ENCODE measurements around the gene ITGA2B.
"Not testable (repeated sequence)": the region's sequence is repeated elsewhere in the genome, so short reads cannot be mapped to it uniquely, and the experiment has no call there.

The ITGA2B gene

DNA sequence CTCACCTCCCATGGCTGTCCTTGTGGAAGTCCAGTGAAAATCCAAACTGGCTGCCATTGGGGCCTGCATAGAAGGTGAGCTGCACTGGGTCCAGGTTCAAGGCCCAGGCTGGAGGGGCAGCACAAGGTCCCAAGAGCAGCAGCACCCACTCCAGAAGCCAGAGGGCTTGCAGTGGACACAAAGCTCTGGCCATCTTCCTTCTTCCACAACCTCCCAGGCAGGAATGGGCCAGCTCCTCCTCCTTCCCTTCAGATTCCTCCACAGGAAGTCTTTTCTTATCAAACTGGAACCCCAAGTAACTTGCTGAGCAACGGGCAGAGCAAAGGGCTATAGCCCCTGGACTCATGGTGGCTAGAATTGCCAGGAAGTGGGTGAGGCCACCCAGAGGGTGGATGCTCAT, at the start of gene ITGA2B:
ITGA2B (minus strand) TSS at position 369 of the 400 bp plus-strand sequence; CDS start at position 193, 176 bp downstream.
- DNase-seq (ENCODE audit: low read depth in 2 of 2) = no peak

DNA sequence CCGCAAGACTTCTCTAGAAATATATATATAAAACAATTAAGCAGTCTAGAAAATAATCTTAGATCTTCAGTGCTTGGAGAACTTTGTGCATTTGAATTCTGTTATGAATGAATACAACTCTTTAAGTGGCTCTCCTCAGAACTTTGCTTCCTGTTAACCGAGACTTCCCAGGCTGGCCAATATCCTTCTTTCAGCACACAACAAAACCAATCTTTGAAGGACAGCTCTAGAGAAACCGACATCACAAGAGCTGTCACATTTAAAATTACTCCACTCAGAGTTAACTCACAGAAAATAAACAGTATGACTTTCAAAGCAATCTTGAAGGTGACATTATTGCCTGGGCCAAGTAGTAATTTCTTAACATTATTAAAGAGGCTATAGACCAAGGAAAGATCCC, 49.7 kb upstream of the ITGA2B start:
- no peak for DNase-seq (ENCODE audit: low read depth in 2 of 2)

DNA sequence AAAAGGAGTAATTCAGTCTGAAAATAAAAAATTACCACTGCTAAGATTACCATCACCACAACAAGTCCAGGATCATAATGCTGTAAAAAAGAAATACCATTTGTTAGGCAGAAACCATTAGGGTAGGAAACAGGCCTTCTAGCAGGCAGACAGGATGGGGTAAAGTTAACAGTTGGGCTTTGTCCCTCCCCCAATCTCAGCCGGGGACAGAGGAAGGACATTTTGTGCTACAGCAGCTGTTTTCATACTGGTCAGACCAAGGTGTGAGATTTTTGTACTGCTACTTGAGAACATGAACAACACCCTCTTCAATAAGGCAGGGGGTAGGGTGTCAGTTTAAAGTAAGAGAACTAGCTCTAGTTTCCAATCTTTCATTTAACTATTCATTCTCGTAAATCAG, 49.2 kb upstream of the ITGA2B start:
- no peak for DNase-seq (ENCODE audit: low read depth in 2 of 2)

DNA sequence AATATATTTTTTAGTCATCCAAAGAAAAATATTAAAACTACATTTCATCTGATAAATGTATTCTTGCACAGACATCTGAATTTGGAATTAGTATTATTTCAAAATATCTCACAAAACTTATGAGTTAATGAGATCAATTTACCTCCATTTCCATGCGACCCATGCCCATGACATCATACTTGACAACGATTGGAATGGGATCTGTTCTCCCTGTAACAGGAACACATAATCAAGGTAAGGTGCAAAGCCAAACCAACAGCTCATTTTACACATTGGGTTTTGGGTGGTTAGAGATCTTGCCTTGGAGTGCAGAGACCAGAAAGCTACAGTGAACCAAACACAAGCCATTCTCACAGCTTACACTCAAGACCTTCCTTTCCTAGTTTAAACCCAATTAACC, 46.9 kb upstream of the ITGA2B start:
- DNase-seq (ENCODE audit: low read depth in 2 of 2) = no peak

DNA sequence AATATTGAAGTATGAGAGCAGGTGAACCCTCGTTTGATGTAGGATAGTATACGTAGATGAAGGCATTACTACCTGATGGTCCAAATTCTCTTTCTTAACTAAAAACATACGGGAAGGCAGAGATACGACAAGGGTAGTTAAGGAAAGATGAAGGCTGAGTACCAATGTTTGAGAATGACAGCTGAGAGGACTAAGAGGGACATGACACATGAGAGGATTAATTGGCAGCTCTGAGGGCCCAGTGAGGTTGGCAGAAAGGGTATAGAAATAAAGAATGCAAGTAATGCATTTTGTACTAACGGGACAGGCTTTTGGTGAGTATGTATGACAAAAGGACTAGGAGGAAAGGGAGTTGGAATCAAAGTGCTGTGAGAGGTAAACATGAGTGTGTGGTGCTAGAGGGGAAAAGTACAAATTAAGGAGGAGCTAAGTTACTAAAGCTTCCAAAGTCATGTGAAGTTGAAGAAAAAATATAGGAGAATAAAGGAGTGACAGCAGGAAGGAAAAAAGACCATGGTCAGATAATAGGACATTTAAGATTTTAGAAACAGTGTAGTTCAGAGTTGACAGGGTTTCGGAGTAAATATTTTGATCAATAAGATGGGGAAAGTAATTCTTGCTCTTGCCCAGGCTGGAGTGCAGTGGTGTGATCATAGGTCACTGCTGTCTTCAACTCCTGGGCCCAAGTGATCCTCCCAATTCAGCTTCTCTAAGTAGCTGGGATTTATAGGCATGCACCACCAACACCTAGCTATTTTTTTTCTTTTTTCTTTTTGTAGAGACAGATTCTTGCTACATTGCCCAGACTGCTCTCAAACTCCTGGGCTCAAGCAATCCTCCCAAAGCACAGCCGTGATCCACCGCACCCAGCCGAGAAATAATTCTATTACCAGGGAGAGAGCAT, 43.1 kb upstream of the ITGA2B start:
- DNase-seq (ENCODE audit: low read depth in 2 of 2) = no peak

DNA sequence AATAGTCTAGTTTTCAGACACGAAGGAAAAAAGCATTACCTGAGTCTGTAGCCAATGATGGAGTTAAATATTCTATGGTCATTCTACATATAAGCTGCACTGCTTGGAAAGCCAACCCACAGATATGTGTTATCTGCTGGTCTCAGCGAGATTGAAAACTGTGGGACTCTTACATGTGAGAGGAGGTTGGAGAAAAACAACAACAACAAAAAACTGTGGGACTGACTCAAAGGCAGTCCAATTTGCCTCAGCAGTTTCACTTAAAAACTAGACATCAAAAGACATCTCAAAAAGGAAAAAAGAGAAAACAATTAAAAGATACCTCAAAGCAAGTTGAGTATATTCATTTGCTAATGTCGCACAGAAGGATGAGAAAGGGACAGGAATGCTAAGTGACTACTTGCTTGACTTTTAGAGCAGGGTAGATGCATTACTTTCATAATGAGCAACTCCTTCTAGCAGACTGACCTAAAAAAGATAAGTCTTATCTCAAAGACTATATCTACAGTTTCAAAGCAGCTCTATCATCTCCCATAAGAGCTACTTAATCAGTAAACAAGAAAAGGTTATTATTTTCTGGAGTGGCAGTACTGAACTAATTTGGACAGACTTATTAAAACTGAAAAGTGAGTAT, 35.5 kb upstream of the ITGA2B start:
- no peak for DNase-seq (ENCODE audit: low read depth in 2 of 2)

DNA sequence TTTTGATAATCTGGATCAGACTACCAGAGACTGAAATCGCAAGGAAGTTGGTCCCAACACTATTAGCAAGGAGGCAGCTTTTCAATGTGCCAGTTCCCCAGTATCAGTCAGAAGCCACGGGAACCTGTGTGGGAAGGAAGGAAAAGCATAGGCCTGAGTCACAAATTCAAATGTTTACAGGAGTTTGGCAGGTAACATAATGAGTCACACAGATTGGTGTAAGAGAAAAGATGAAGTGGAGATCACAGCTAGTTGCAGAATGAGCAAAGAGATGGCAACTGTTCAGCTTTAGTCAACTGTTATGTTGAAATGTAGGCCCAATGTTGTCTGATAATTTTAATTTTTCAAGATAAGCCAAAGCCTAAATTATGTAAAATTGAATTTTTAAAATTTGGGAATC, 28.1 kb upstream of the ITGA2B start:
- DNase-seq (ENCODE audit: low read depth in 2 of 2) = no peak

DNA sequence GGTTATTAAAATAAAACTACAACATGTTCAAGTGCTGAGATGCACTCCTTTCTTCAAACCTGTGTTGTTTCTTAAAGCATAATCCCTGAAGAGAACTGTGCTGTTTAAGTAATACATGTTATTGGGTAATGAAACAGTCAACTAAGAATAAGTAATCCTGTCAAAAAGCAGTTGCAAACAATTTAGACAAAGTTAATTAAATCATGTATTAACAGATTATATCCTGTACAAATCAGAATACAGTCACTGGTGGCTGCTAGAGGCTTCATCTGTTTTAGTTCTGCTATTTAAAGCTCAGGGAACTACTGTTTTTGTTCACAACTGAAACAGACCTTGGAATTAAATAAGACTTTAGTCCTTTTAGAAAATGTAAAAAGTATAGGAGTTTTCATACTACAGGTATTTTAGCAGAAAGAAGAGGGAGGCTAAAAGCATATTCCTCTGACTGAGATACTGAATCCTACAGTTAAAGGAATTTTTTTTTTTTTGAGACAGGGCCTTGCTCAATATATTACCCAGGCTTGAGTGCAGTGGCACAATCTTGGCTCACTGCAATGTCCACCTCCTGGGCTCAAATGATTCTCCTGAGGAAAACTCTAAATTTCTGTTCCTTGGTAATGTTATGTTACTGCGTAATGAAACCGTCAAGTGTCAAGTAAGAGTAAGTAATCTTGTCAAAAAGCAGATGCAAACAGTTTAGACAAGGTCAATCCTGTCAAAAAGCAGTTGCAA, 27.3 kb upstream of the ITGA2B start:
- DNase-seq (ENCODE audit: low read depth in 2 of 2) = no peak

DNA sequence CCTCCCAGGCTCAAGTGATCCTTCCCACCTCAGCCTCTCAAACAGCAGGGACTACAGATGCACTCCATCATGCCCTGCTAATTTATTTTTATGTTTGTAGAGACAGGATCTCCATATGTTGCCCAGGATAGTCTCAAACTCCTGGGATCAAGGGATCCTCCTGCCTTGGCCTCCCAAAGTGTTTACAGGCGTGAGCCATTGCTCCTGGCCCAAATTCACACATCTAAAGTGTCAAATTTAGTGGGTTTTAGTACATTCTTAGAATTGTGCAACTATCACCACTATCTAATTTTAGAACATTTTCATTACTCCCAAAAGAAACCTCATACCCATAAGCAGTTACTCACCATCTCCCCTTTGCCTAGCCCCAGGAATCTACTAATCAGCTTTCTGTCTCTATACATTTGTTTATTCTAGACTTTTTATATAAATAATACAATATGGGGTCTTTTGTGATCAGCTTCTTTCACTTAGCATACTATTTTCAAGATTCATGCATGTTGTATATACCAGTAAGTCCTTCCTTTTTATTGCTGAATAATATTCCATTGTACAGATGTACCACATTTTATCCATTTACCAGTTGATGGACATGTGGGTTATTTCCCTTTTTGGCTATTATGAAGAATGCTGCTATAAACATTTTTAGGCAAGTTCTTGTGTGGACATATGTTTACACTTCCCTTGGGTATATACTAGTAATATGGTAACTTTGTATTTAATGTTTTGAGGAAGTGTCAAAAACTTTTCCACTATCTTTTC, 25.1 kb upstream of the ITGA2B start:
- no peak for DNase-seq (ENCODE audit: low read depth in 2 of 2)

DNA sequence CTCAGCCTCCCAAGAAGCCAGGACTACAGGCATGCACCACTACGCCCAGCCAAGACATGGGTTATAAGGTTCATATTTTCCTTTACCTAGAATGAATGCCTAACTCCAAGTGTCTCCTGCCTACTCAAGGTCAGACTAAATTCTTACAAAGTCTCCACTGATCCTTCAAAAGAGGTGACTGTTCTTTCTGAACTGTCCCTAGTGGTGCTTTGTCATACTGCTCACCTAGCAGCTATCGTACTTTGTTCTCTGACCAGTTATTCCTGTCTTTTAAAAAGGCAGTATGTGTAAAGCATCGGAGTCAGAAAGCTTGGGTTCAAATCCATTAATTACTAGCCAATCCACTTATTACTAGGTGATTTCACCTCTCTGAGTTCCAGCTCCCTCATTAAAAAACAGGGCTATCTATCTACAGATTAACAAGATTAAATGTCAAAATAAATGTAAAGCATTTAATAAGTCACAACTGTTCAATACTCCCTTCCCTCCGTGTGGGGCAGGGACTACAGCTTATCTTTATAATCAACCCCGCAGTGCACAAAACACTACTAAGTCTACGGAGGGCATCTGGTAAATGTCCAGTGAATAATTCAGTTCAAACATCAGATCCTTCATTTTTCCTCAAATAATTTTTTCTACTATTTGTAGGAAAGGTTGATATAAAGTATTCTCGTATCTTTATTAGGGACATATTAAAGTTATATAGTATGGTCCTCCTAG, 20.0 kb upstream of the ITGA2B start:
- no peak for DNase-seq (ENCODE audit: low read depth in 2 of 2)

DNA sequence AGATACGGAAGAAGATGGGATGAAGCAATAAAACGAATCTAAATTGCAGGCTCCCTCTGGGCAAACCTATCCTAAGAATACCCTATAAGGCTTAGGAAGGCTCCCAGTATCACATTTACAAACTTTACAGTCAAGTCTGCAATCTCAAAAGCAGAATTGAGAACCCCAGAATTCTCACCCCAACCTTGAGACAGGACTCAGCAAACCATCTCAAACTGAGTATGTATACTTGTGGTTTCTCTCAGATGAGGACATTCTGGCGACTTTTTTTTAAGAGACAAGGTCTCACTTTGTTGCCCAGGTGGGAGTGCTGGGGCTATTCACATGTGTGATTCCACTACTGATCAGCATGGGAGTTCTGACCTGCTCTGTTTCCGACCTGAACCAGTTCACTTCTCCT, 19.3 kb upstream of the ITGA2B start:
- DNase-seq (ENCODE audit: low read depth in 2 of 2) = no peak

DNA sequence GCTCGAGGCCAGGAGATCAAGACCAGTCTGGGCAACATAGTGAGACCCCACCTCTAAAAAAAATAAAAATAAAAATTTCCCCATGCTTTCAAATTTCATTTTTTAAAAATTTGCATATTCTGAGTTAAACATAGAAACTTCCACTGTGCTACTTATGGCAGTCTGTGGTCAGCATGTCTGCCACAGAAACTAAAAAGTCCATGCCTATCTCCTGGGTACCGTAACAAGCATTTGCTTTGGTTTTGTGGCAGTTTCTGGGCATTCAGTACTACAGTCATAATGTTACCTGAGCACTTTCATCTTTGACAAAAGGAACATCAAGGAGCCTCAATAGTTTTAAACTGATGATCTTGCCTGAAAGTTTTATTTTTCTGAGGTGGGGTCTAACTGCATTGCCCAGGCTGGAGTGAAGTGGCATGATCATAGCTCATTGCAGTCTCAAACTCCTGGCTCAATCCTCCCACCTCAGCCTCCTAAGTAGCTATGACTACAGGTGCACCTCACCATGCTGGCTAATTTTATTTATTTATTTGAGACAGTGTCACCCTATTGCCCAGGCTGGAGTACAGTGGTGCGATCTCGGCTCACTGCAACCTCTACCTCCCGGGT, 13.2 kb upstream of the ITGA2B start:
- no peak for DNase-seq (ENCODE audit: low read depth in 2 of 2)

DNA sequence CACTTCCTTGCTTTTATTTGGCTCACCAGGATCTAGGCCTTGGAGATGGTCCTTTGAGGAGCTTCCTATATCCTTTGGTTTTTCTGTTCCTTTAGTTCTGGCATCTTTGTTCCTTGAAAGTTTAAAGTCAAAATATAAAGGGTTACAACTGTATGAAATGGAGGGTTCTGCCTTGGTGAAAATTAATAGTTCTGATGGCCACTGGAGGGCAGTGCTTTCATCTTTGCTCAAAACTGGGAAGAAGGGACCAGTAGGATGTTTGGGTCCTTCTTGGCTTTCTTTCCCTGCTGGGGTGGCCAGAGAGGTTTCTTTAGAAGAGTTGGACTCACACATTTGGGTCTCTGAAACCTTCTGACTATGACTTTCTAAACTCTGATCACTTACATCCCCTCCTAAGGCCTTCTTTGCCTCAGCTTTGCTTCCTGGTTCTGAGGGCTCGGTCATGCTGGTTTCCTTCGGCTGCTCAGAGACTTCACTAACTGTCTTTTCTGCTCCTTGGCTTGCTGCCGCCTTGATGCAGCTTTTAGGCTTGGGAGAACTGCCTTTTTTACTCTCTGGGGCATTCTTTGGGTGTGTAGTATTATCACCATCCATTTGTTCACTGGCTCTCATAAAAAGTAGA, 10.9 kb upstream of the ITGA2B start:
- no peak for DNase-seq (ENCODE audit: low read depth in 2 of 2)

DNA sequence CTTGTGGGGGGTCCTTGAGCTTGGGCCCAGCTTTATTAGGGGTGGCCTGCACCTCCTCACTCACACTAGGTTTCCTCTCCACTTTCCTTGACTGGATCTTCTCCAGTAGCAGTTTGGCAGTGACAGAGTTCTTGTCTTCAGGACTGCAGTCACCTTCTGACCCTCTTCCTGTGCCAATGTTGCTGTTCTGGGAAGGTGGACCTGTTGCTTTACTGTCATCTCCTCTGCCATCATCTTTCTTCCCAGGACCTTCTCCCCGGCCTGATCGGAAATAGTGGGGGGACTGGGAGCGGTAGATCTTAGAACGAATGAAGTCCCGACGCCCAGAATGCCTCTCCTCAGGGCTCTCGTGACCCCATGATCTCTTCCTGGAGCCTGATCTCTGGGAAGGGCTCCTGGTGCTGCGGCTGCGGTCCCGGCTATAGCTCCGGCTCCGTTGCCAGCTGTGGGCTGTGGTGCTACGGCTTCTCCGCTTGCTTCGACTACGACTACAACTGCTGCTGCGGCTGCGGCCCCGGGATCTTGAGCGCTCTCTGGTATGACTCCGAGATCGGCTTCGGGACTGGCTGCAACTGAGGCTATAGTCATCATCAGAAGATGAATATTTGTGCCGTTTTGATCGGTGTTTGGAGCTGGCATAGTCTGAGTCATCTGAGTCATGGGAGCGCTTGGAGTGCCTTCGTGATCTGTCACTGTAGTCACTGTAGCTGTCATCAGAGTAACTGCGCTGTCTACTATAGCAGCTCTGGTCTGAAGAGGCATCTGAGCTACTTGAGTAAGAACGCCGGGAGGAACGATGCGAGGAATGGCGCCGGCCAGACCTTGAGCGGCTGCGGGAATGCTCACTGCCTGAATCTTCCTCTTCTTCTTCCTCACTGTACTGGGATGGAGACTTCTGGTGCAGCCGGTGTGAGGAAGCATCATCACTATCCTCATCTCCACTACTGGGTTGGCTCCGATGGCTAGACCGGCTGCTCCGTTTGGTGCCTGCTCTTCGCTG, 9.5 kb upstream of the ITGA2B start:
- DNase-seq (ENCODE audit: low read depth in 2 of 2) = no peak

DNA sequence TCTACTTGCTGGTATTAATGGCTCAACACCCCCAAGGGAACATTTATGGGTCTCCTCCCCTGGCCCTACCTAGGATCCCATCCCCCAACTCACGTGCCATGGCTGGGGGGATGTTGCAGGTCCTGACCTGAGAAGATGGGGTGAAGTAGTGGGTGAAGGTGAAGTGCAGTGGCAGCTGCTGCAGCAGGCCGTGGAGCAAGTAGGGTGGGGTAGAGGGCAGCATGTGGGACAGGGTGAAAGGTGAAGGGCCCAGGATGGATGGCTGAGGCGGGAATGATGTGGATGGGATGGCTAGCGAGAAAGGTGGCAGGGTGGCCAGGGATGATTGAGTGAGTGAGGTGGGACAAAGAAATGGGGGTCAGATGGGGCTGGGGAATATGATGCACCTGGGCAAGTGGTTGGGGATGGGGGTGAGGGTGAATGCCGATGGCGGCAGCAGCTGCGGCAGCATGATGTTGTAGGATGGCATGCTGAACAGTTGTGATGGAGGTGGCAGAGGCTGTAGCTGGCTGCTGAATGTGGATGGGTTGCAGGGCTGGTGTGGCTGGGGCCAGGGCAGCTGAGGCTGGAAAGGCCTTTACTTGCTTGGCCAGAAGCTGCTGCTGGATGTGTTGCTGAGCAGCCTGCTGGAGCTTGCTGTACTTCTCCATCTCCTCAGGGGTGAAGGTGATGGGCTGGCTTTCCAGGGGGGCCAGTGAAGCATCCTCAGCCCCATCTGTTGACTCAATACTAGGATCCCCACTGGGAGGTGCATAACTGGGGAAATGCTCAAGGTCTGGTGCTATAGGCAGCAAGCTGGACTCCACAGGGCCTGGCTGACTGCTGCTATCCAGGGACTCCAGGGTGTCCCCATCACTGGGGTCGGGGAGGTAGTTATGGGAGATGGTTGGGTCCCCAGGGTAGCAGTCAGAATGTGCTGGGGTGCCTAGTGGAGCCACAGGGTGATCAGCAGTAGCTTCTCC, 8.3 kb upstream of the ITGA2B start:
- no peak for DNase-seq (ENCODE audit: low read depth in 2 of 2)

DNA sequence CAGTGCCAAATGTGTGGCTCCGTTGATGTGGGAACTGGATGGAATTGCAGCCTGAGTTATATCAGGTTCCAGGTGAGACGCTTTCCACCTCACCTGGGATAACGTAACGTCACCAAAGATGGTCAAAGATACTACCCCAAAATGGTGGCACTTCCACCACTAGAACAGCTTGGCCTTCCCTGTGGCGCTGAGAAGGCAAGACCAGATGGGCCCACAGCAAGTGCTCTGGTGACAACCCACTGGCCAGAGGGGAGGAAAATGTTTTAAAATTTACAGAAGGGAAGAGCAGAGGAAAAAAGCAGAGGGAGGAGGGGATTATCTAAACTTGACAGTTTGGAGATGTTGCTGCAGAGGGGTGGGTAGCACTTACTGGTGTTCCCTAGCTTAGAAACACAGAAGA, 7.5 kb upstream of the ITGA2B start:
- no peak for DNase-seq (ENCODE audit: low read depth in 2 of 2)

DNA sequence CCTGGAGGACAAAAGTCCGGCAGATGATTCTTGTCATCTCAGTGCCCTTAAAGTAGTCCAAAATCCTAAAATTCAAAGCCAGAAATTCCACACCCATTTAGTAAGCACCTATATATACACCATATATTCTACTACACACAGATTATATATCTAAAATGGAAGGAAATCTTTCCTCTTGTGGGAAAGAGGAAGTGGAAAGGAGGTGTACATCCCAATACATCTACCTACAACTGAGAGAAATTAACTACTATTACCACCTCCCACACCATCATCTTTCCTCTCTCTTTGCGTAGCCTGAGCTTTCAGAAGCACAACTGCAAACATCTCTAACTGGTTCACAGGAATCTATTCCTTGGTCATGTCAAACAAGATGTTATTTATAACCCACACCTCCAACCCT, 5.4 kb upstream of the ITGA2B start:
- no peak for DNase-seq (ENCODE audit: low read depth in 2 of 2)

DNA sequence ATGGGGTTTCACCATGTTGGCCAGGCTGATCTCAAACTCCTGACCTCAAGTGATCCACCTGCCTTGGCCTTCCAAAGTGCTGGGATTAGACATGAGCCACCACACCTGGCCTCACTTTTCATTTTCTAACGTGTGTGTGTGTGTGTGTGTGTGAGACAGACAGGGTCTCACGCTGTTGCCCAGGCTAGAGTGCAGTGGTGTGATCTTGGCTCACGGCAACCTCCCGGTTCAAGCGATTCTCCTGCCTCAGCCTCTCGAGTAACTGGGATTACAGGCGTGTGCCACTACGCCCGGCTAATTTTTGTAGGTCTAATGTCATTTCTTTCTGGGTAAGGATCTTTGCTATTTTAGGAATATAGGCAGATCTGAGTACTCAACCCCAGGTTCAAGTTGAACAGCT, 4.7 kb upstream of the ITGA2B start:
- not testable (repeated sequence) for DNase-seq (ENCODE audit: low read depth in 2 of 2)
